Measurements from ENCODE around the gene RNF150.

- TF ChIP-seq POLR2A (IDR thresholded peaks at IDR 0.05; ENCODE audit: low read length) (no peak), CTCF (IDR thresholded peaks at IDR 0.05) (no peak), RCOR1 (IDR thresholded peaks at IDR 0.05; ENCODE audit: low read depth, low read length) (no peak), MAX (IDR thresholded peaks at IDR 0.05) (no peak), POLR2AphosphoS2 (conservative IDR thresholded peaks at IDR 0.05; ENCODE audit: low read length) (no peak)
Measured at GRCh38 chr4:141130947-141131605, 2.2 kb downstream of the RNF150 start.

Measured in A549 (cell line).